Activated naive CD4-positive, alpha-beta T cell treated with anti-CD3 and anti-CD28 coated beads for 36 hours (primary cell): ENCODE measurements around the gene KCNK15. TPM values are rescaled to one million over a fixed set of nuclear protein-coding genes. Genes with fewer than 3 reads are reported as not detected.
"Not testable (repeated sequence)": the region's sequence is repeated elsewhere in the genome, so short reads cannot be mapped to it uniquely, and the experiment has no call there.

ENCODE experiments used
- CTCF ChIA-PET: fragments of 350-600 bp; sonication (Branson Sonifier 250); formaldehyde crosslinking; loops from one replicate; lab custom pipeline; 2021; ENCODE audit warnings: antibody characterized with exemption; lab: Charles Lee
- DNase-seq: peaks from one replicate; pipeline ENCODE4 v3.0.0-alpha.2; 2020
- H3K27ac Mint-ChIP-seq: one replicate; pipeline ENCODE4 v1.8.0; 2021; ENCODE audit warnings: mild to moderate bottlenecking, mixed read lengths
- H3K27me3 Mint-ChIP-seq: one replicate; pipeline ENCODE4 v1.8.0; 2021; ENCODE audit warnings: low read depth, mixed read lengths
- H3K36me3 Mint-ChIP-seq: one replicate; pipeline ENCODE4 v1.8.0; 2021; ENCODE audit warnings: low read depth, mixed read lengths
- H3K4me1 Mint-ChIP-seq: one replicate; pipeline ENCODE4 v1.8.0; 2021; ENCODE audit warnings: low read depth, mixed read lengths
- H3K4me3 Mint-ChIP-seq: one replicate; pipeline ENCODE4 v1.8.0; 2021; ENCODE audit warnings: mild to moderate bottlenecking, moderate library complexity, mixed read lengths
- H3K9me3 Mint-ChIP-seq: one replicate; pipeline ENCODE4 v1.8.0; 2021; ENCODE audit warnings: mixed read lengths
- intact Hi-C: fragments of 100-400 bp; cut with micrococcal nuclease; formaldehyde crosslinking; loops from one replicate; pipeline ENCODE4 v1.15.1; 2023
- total RNA-seq, 2 experiments: library from RNA; stranded (reverse); gene quantifications; one replicate each; pipeline ENCODE4 v1.2.3, GENCODE V29; 2021

The KCNK15 gene
- total RNA-seq, result 1 to 10 TPM in 1 of 2 experiments, under 1 TPM in 1; 0.96 to 1.0 TPM

- Mint-ChIP-seq H3K36me3 (peaks cover 2% of the 10 kb centered on the region), H3K9me3 (no peaks in the 10 kb centered on the region), H3K27ac (no peak within 1 kb of the TSS), H3K4me1 (peaks cover 17% of the 10 kb centered on the region), H3K4me3 (peak within 1 kb of the TSS; percentile 83), H3K27me3 (peaks cover 7% of the 10 kb centered on the region)
- intact Hi-C loops, result loop anchor here (2.0 to 5.0 kb wide), 3 partner anchors 67 to 351 kb away; partner anchors contain the start of gene RIMS4
- DNase-seq, result peak; percentile 64
- CTCF ChIA-PET, result interaction anchor here (0.6 to 3.2 kb wide), 5 partner anchors 13 to 136 kb away, joined by 3 to 26 read pairs (median 12); no protein-coding TSS in a partner anchor
Observed at GRCh38 chr20:44745598-44746366, at the start of gene KCNK15. Gene KCNK15 (plus strand): TSS chr20:44745865. CDS start chr20:44745911, 46 bp downstream.

- no peak overlapping the region for H3K27ac Mint-ChIP-seq
- H3K9me3 Mint-ChIP-seq, result no peaks in the 10 kb centered on the region
- intact Hi-C loops, result no loop called here
- CTCF ChIA-PET, result interaction anchor here (0.9 to 1.3 kb wide), 2 partner anchors 12 to 86 kb away, joined by 3 read pairs; no protein-coding TSS in a partner anchor
- peaks cover 10% of the 10 kb centered on the region for H3K4me1 Mint-ChIP-seq
- no peaks in the 10 kb centered on the region for H3K27me3 Mint-ChIP-seq
- no peak for DNase-seq
- H3K4me3 Mint-ChIP-seq, result no peak overlapping the region
- no peaks in the 10 kb centered on the region for H3K36me3 Mint-ChIP-seq
Observed at GRCh38 chr20:44696315-44696714, 49.4 kb upstream of the KCNK15 start.

- CTCF ChIA-PET, result interaction anchor here (0.9 to 1.3 kb wide), 2 partner anchors 13 to 87 kb away, joined by 3 read pairs; no protein-coding TSS in a partner anchor
- H3K27me3 Mint-ChIP-seq, DNase-seq, H3K4me3 Mint-ChIP-seq, H3K36me3 Mint-ChIP-seq, intact Hi-C loops, H3K9me3 Mint-ChIP-seq, H3K27ac Mint-ChIP-seq: not testable (repeated sequence)
- peaks cover 10% of the 10 kb centered on the region for H3K4me1 Mint-ChIP-seq
Observed at GRCh38 chr20:44697041-44697440, 48.6 kb upstream of the KCNK15 start.

- Mint-ChIP-seq H3K27ac (no peak overlapping the region), H3K27me3 (no peaks in the 10 kb centered on the region), H3K4me1 (peaks cover 10% of the 10 kb centered on the region), H3K4me3 (no peak overlapping the region), H3K9me3 (no peaks in the 10 kb centered on the region), H3K36me3 (no peaks in the 10 kb centered on the region)
- no peak for DNase-seq
- CTCF ChIA-PET, result no interaction called here
- intact Hi-C loops, result no loop called here
Observed at GRCh38 chr20:44698351-44698750, 47.3 kb upstream of the KCNK15 start.

- intact Hi-C loops, result no loop called here
- Mint-ChIP-seq H3K27ac (no peak overlapping the region), H3K36me3 (no peaks in the 10 kb centered on the region), H3K9me3 (no peaks in the 10 kb centered on the region), H3K4me1 (peaks cover 8% of the 10 kb centered on the region), H3K4me3 (no peak overlapping the region), H3K27me3 (no peaks in the 10 kb centered on the region)
- CTCF ChIA-PET, result no interaction called here
- DNase-seq, result no peak
Observed at GRCh38 chr20:44700306-44700705, 45.4 kb upstream of the KCNK15 start.

- intact Hi-C loops, result no loop called here
- no peak for DNase-seq
- no peaks in the 10 kb centered on the region for H3K36me3 Mint-ChIP-seq
- no peaks in the 10 kb centered on the region for H3K27me3 Mint-ChIP-seq
- CTCF ChIA-PET, result no interaction called here
- H3K9me3 Mint-ChIP-seq, result no peaks in the 10 kb centered on the region
- peaks cover under 1% of the 10 kb centered on the region for H3K4me1 Mint-ChIP-seq
- no peak overlapping the region for H3K27ac Mint-ChIP-seq
- H3K4me3 Mint-ChIP-seq, result no peak overlapping the region
Observed at GRCh38 chr20:44701118-44701857, 44.4 kb upstream of the KCNK15 start.

GRCh38 chr20:44701858-44702256 is 43.8 kb upstream of the KCNK15 start:
- intact Hi-C loops, result no loop called here
- no peaks in the 10 kb centered on the region for H3K27me3 Mint-ChIP-seq
- H3K9me3 Mint-ChIP-seq, result no peaks in the 10 kb centered on the region
- H3K36me3 Mint-ChIP-seq, result no peaks in the 10 kb centered on the region
- DNase-seq, result no peak
- no peak overlapping the region for H3K27ac Mint-ChIP-seq
- H3K4me3 Mint-ChIP-seq, result no peak overlapping the region
- H3K4me1 Mint-ChIP-seq, result no peaks in the 10 kb centered on the region
- CTCF ChIA-PET, result no interaction called here

GRCh38 chr20:44702776-44703175 is 42.9 kb upstream of the KCNK15 start:
- Mint-ChIP-seq H3K4me3 (no peak overlapping the region), H3K9me3 (no peaks in the 10 kb centered on the region), H3K36me3 (no peaks in the 10 kb centered on the region), H3K4me1 (no peaks in the 10 kb centered on the region), H3K27me3 (no peaks in the 10 kb centered on the region), H3K27ac (no peak overlapping the region)
- CTCF ChIA-PET, result interaction anchor here (0.6 kb wide), 1 partner anchor 164 kb away, joined by 3 read pairs; no protein-coding TSS in a partner anchor
- no peak for DNase-seq
- intact Hi-C loops, result no loop called here

- no peaks in the 10 kb centered on the region for H3K4me1 Mint-ChIP-seq
- no peaks in the 10 kb centered on the region for H3K27me3 Mint-ChIP-seq
- no peak overlapping the region for H3K4me3 Mint-ChIP-seq
- CTCF ChIA-PET, result interaction anchor here (0.6 kb wide), 1 partner anchor 164 kb away, joined by 3 read pairs; no protein-coding TSS in a partner anchor
- no peaks in the 10 kb centered on the region for H3K9me3 Mint-ChIP-seq
- H3K27ac Mint-ChIP-seq, result no peak overlapping the region
- intact Hi-C loops, result no loop called here
- DNase-seq, result no peak
- no peaks in the 10 kb centered on the region for H3K36me3 Mint-ChIP-seq
Observed at GRCh38 chr20:44703183-44703925, 42.3 kb upstream of the KCNK15 start.

- CTCF ChIA-PET, result no interaction called here
- DNase-seq, result no peak
- intact Hi-C loops, result no loop called here
- Mint-ChIP-seq H3K27ac (no peak overlapping the region), H3K4me1 (no peaks in the 10 kb centered on the region), H3K36me3 (no peaks in the 10 kb centered on the region), H3K9me3 (no peaks in the 10 kb centered on the region), H3K4me3 (no peak overlapping the region), H3K27me3 (no peaks in the 10 kb centered on the region)
Observed at GRCh38 chr20:44703956-44704488, 41.6 kb upstream of the KCNK15 start.

- H3K27me3 Mint-ChIP-seq, result no peaks in the 10 kb centered on the region
- CTCF ChIA-PET, result no interaction called here
- no peaks in the 10 kb centered on the region for H3K4me1 Mint-ChIP-seq
- no peak overlapping the region for H3K27ac Mint-ChIP-seq
- intact Hi-C loops, result no loop called here
- no peak overlapping the region for H3K4me3 Mint-ChIP-seq
- no peaks in the 10 kb centered on the region for H3K9me3 Mint-ChIP-seq
- H3K36me3 Mint-ChIP-seq, result no peaks in the 10 kb centered on the region
- DNase-seq, result no peak
Observed at GRCh38 chr20:44704551-44704971, 41.1 kb upstream of the KCNK15 start.
